ENCODE measurements around the gene RIC3.
A peak's percentile ranks its signal among the peaks of the same experiment; 100 is the strongest.

The RIC3 gene

DNA sequence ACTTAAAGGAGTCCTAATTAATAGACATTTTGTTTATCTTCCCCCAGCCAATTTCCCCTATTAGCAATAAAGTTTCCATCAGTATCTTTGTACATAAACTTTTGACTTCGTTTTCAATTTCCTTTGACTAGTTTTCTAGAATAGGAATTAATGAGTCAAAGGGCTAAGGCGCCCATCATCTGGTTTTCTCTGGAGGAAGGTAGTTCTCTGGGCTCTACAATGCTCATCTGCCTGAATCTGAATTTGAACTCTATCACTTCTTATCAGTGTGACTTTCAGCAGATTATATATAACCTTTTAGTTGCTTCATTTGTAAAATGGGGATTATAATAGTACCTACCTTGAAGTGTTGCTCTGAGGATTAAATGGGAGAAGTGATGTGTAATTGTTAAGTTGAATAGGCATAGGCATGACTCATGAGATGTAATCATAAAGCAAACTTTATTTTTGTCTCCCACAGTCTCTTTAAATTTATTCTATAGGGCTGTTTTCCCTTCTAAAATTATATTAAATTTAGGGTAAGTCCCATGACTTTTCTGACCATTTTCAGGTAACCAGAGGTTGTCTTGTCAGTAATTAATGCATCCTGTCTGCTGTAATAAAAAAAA is 93.6 kb downstream of the RIC3 start:
- H3K9ac ChIP-seq (ENCODE audit: low read depth, low read length): no peak overlapping the region

DNA sequence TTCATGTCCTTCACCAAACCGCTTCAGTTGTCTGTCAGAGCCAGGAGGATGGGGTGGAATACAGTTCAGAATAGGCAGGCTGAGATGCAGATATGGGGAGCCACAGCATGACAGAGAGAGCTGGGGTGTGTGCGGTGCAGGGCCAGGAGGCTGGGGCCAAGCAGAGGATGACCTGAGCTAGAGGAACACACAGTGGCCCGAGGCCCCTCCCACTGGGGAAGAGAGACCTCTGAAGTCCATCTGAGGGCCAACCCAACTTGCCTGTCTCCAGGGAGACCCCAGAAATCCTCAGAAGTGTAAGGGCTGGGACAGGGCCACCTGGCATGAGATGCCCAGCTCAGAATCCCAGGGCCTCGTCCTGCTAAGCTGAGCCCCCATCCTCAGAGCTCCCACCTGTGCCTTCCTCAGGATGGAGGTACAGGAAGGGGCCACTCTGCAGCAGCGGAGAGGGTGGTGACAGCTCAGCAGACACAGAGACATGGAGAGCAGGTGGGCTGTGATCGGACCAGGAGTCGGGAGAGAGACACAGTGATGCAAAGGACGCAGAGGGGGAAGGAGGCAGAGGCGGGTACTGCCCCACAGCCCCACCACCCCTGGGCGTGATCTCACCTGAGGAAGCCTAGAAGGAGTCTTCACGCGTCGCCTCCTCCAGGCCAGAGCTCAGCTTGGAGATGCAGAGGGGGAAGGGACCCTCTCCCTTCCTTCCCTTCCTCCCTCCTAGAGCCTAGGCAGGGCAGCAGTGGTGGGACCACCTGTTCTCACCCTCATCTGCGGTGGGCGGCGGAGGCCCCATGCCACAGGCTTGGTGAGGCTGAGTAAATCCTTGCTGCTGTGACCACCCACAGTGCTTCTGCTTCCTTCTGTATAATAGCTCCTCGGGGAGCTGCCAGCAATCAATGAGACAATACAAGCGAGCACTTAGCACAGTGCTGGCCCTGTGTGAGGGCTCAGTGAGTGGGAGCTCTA is 96.9 kb downstream of the RIC3 start:
- no peak for DNase-seq
- Histone ChIP-seq H3K9me3 (ENCODE audit: insufficient read depth, low read length, severe bottlenecking) (no peaks in the 10 kb centered on the region), H3K9ac (ENCODE audit: low read depth, low read length) (no peak overlapping the region), H3K79me2 (ENCODE audit: insufficient read depth, low read length) (no peaks in the 10 kb centered on the region), H3K36me3 (ENCODE audit: insufficient read depth, low read length) (no peaks in the 10 kb centered on the region), H2AFZ (ENCODE audit: low read depth, low read length) (no peak overlapping the region), H3K27me3 (ENCODE audit: insufficient read depth, low read length, poor library complexity) (peaks cover 19% of the 10 kb centered on the region), H3K27ac (ENCODE audit: low read length) (no peak overlapping the region), H3K4me3 (ENCODE audit: low read depth in 1 of 2, low read length in 2 of 2) (no peak overlapping the region), H3K4me2 (ENCODE audit: insufficient read depth, low read length) (no peak overlapping the region), H3K4me1 (ENCODE audit: insufficient read depth, low read length) (no peaks in the 10 kb centered on the region), H4K20me1 (ENCODE audit: insufficient read depth, low read length) (no peaks in the 10 kb centered on the region)
- ATAC-seq (ENCODE audit: insufficient read depth, low read depth): no peak
- no peak for TF ChIP-seq EZH2 (IDR thresholded peaks at IDR 0.05; ENCODE audit: borderline replicate concordance, low read depth, low read length, severe bottlenecking)
- TF ChIP-seq, protein P1, sequence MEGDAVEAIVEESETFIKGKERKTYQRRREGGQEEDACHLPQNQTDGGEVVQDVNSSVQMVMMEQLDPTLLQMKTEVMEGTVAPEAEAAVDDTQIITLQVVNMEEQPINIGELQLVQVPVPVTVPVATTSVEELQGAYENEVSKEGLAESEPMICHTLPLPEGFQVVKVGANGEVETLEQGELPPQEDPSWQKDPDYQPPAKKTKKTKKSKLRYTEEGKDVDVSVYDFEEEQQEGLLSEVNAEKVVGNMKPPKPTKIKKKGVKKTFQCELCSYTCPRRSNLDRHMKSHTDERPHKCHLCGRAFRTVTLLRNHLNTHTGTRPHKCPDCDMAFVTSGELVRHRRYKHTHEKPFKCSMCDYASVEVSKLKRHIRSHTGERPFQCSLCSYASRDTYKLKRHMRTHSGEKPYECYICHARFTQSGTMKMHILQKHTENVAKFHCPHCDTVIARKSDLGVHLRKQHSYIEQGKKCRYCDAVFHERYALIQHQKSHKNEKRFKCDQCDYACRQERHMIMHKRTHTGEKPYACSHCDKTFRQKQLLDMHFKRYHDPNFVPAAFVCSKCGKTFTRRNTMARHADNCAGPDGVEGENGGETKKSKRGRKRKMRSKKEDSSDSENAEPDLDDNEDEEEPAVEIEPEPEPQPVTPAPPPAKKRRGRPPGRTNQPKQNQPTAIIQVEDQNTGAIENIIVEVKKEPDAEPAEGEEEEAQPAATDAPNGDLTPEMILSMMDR (IDR thresholded peaks at IDR 0.05; ENCODE audit: borderline replicate concordance, extremely low read depth, low read length, poor library complexity, severe bottlenecking): no peak

More for the DNA sequence above, 93.6 kb downstream of the RIC3 start:
- Histone ChIP-seq H3K4me1 (ENCODE audit: insufficient read depth, low read length) (no peaks in the 10 kb centered on the region), H3K9me3 (ENCODE audit: insufficient read depth, low read length, severe bottlenecking) (no peaks in the 10 kb centered on the region), H3K4me3 (ENCODE audit: low read depth in 1 of 2, low read length in 2 of 2) (no peak overlapping the region), H2AFZ (ENCODE audit: low read depth, low read length) (no peak overlapping the region), H3K4me2 (ENCODE audit: insufficient read depth, low read length) (no peak overlapping the region), H3K27me3 (ENCODE audit: insufficient read depth, low read length, poor library complexity) (peaks cover 14% of the 10 kb centered on the region), H3K36me3 (ENCODE audit: insufficient read depth, low read length) (no peaks in the 10 kb centered on the region), H3K27ac (ENCODE audit: low read length) (no peak overlapping the region), H4K20me1 (ENCODE audit: insufficient read depth, low read length) (no peaks in the 10 kb centered on the region), H3K79me2 (ENCODE audit: insufficient read depth, low read length) (no peaks in the 10 kb centered on the region)
- TF ChIP-seq, protein P1 (IDR thresholded peaks at IDR 0.05; ENCODE audit: borderline replicate concordance, extremely low read depth, low read length, poor library complexity, severe bottlenecking): no peak
- TF ChIP-seq EZH2 (IDR thresholded peaks at IDR 0.05; ENCODE audit: borderline replicate concordance, low read depth, low read length, severe bottlenecking): no peak
- DNase-seq (no peak), ATAC-seq (ENCODE audit: insufficient read depth, low read depth) (no peak)

GRCh38 chr11:8070417-8071115 is 98.3 kb downstream of the RIC3 start:
- Histone ChIP-seq H3K4me1 (ENCODE audit: insufficient read depth, low read length) (no peaks in the 10 kb centered on the region), H2AFZ (ENCODE audit: low read depth, low read length) (no peak overlapping the region), H3K27ac (ENCODE audit: low read length) (no peak overlapping the region), H4K20me1 (ENCODE audit: insufficient read depth, low read length) (no peaks in the 10 kb centered on the region), H3K9ac (ENCODE audit: low read depth, low read length) (no peak overlapping the region), H3K4me2 (ENCODE audit: insufficient read depth, low read length) (no peak overlapping the region), H3K9me3 (ENCODE audit: insufficient read depth, low read length, severe bottlenecking) (no peaks in the 10 kb centered on the region), H3K27me3 (ENCODE audit: insufficient read depth, low read length, poor library complexity) (peaks cover 19% of the 10 kb centered on the region), H3K36me3 (ENCODE audit: insufficient read depth, low read length) (no peaks in the 10 kb centered on the region), H3K4me3 (ENCODE audit: low read depth in 1 of 2, low read length in 2 of 2) (no peak overlapping the region), H3K79me2 (ENCODE audit: insufficient read depth, low read length) (no peaks in the 10 kb centered on the region)
- TF ChIP-seq EZH2 (IDR thresholded peaks at IDR 0.05; ENCODE audit: borderline replicate concordance, low read depth, low read length, severe bottlenecking): no peak
- TF ChIP-seq, protein P1 (IDR thresholded peaks at IDR 0.05; ENCODE audit: borderline replicate concordance, extremely low read depth, low read length, poor library complexity, severe bottlenecking): peak; percentile 15
- ATAC-seq (ENCODE audit: insufficient read depth, low read depth) (no peak), DNase-seq (no peak)

Data from DND-41 (cell line).